H1 (cell line): ENCODE measurements around the gene SPHK1. TPM values are rescaled to one million over a fixed set of nuclear protein-coding genes. Genes with fewer than 3 reads are reported as not detected.

Experiments
- CTCF ChIA-PET: fragments of 300-600 bp; sonication (Branson Sonifier 250); formaldehyde crosslinking; loops from one replicate; lab custom pipeline; 2021; ENCODE audit not compliant: partially characterized antibody; lab: Charles Lee
- POLR2A ChIA-PET: fragments of 300-600 bp; sonication (Branson Sonifier 250); formaldehyde crosslinking; loops from one replicate; lab custom pipeline; 2021; ENCODE audit warnings: inconsistent platforms; ENCODE audit not compliant: partially characterized antibody; lab: Charles Lee
- DNase-seq, 2 experiments: peaks; one replicate each; pipeline versions ENCODE4 v3.0.0 to v3.0.0-alpha.2; 2010 to 2022; ENCODE audit warnings: low spot score in 2 of 2, low read depth in 1 of 2, mixed read lengths in 1 of 2
- FAIRE-seq: peaks from 2 replicates; lab custom pipeline; 2011; peaks lifted over from hg19 to GRCh38; lab: Jason Lieb, UNC
- H2AFZ ChIP-seq: 2 replicates; pipeline ENCODE4 v1.8.1; 2012; ENCODE audit warnings: low read length, inconsistent platforms
- H2AK5ac ChIP-seq: 2 replicates; pipeline ENCODE4 v1.6.1; 2013; ENCODE audit warnings: low read depth, low read length
- H2BK120ac ChIP-seq: replicated peaks from 2 replicates; pipeline ENCODE3; 2013; ENCODE audit warnings: low read depth, low read length, inconsistent platforms
- H2BK12ac ChIP-seq: 2 replicates; pipeline ENCODE4 v1.6.1; 2013; ENCODE audit warnings: low read depth, low read length
- H2BK15ac ChIP-seq: 2 replicates; pipeline ENCODE4 v1.6.1; 2013; ENCODE audit warnings: low read length
- H2BK20ac ChIP-seq: 2 replicates; pipeline ENCODE4 v1.6.1; 2013; ENCODE audit warnings: low read length
- H2BK5ac ChIP-seq: 2 replicates; pipeline ENCODE4 v1.6.1; 2013; ENCODE audit warnings: low read depth, low read length
- H3K14ac ChIP-seq: 2 replicates; pipeline ENCODE4 v1.6.1; 2013; ENCODE audit warnings: inconsistent platforms; ENCODE audit not compliant: insufficient read length
- H3K18ac ChIP-seq: 2 replicates; pipeline ENCODE4 v1.6.1; 2013; ENCODE audit warnings: low read length; ENCODE audit errors: extremely low read depth
- H3K23ac ChIP-seq: 2 replicates; pipeline ENCODE4 v1.6.1; 2013; ENCODE audit warnings: inconsistent platforms; ENCODE audit not compliant: insufficient read length
- H3K23me2 ChIP-seq: 2 replicates; pipeline ENCODE4 v1.6.1; 2013; ENCODE audit warnings: low read depth, low read length
- H3K27ac ChIP-seq: 2 replicates; pipeline ENCODE4 v1.6.1; 2011; ENCODE audit warnings: low read depth, low read length, inconsistent platforms
- H3K27me3 ChIP-seq, 4 experiments: replicated peaks in 1 of 4; 1 replicate in 1 of 4; 2 replicates in 3 of 4; pipeline versions ENCODE4 v1.6.1 to v1.8.1; 2011 to 2013; ENCODE audit warnings: low read length in 3 of 4, mild to moderate bottlenecking in 3 of 4, inconsistent platforms in 2 of 4, mixed read lengths in 2 of 4, moderate library complexity in 1 of 4; ENCODE audit not compliant: control insufficient read depth in 3 of 4, insufficient read depth in 3 of 4; ENCODE audit errors: extremely low read depth in 1 of 4
- H3K36me3 ChIP-seq, 4 experiments: 2 replicates each; pipeline versions ENCODE4 v1.6.1 to v1.8.1; 2011 to 2013; ENCODE audit warnings: mild to moderate bottlenecking in 4 of 4, low read length in 3 of 4, moderate library complexity in 2 of 4, control low read depth in 1 of 4, inconsistent platforms in 1 of 4; ENCODE audit not compliant: insufficient read depth in 4 of 4, control insufficient read depth in 2 of 4
- H3K4ac ChIP-seq: replicated peaks from 2 replicates; pipeline ENCODE3; 2013; ENCODE audit warnings: low read length, low read depth, mixed read lengths, inconsistent platforms; ENCODE audit not compliant: insufficient read length
- H3K4me1 ChIP-seq, 4 experiments: replicated peaks in 1 of 4; 1 replicate in 1 of 4; 2 replicates in 3 of 4; pipeline versions ENCODE4 v1.6.1 to v1.8.1; 2011 to 2013; ENCODE audit warnings: low read length in 3 of 4, inconsistent platforms in 2 of 4, mixed read lengths in 1 of 4; ENCODE audit not compliant: insufficient read depth in 4 of 4, control insufficient read depth in 3 of 4
- H3K4me2 ChIP-seq, 2 experiments: 2 replicates each; pipeline versions ENCODE4 v1.6.1 to v1.8.1; 2011 to 2013; ENCODE audit warnings: low read depth in 2 of 2, low read length in 2 of 2, control low read depth in 1 of 2, inconsistent platforms in 1 of 2, mild to moderate bottlenecking in 1 of 2; ENCODE audit not compliant: insufficient read depth in 1 of 2
- H3K4me3 ChIP-seq, 4 experiments: fragments of 200-600, 300-600 bp in 1 of 4; sonication (generic), shearing (Covaris generic), sonication (Bioruptor Twin) in 1 of 4; 2 replicates each; pipeline versions ENCODE4 v1.5.1 to v1.8.1; 2011 to 2016; ENCODE audit warnings: low read length in 4 of 4, low read depth in 3 of 4, control low read depth in 2 of 4, inconsistent platforms in 2 of 4, mild to moderate bottlenecking in 2 of 4, mixed read lengths in 1 of 4, moderate library complexity in 1 of 4; ENCODE audit not compliant: insufficient read depth in 2 of 4; ENCODE audit errors: extremely low read depth in 1 of 4
- H3K56ac ChIP-seq: replicated peaks from 2 replicates; pipeline ENCODE3; 2013; ENCODE audit warnings: low read depth, mild to moderate bottlenecking, mixed read lengths, low read length, inconsistent platforms; ENCODE audit not compliant: insufficient read length
- H3K79me1 ChIP-seq: 2 replicates; pipeline ENCODE4 v1.6.1; 2013; ENCODE audit warnings: low read depth, low read length, control low read depth
- H3K79me2 ChIP-seq, 2 experiments: 2 replicates each; pipeline versions ENCODE4 v1.6.1 to v1.8.1; 2012 to 2013; ENCODE audit warnings: low read length in 2 of 2, mild to moderate bottlenecking in 2 of 2, inconsistent platforms in 1 of 2; ENCODE audit not compliant: insufficient read depth in 2 of 2, control insufficient read depth in 1 of 2
- H3K9ac ChIP-seq, 4 experiments: replicated peaks in 1 of 4; 1 replicate in 1 of 4; 2 replicates in 3 of 4; pipeline versions ENCODE4 v1.6.1 to v1.8.1; 2011 to 2013; ENCODE audit warnings: low read depth in 3 of 4, low read length in 3 of 4, control low read depth in 2 of 4, mild to moderate bottlenecking in 2 of 4, moderate library complexity in 2 of 4, inconsistent platforms in 1 of 4; ENCODE audit errors: extremely low read depth in 1 of 4
- H3K9me3 ChIP-seq, 2 experiments: 2 replicates each; pipeline versions ENCODE4 v1.6.1 to v1.8.1; 2012 to 2013; ENCODE audit warnings: mild to moderate bottlenecking in 2 of 2, moderate library complexity in 2 of 2, control low read depth in 1 of 2, inconsistent platforms in 1 of 2, low read depth in 1 of 2, low read length in 1 of 2, mixed read lengths in 1 of 2; ENCODE audit not compliant: insufficient read depth in 2 of 2
- H4K20me1 ChIP-seq, 2 experiments: replicated peaks in 1 of 2; 2 replicates each; pipeline versions ENCODE3 to v1.8.1; 2011 to 2013; ENCODE audit warnings: inconsistent platforms in 2 of 2, low read length in 2 of 2, mild to moderate bottlenecking in 1 of 2; ENCODE audit not compliant: insufficient read depth in 2 of 2, control insufficient read depth in 1 of 2
- H4K5ac ChIP-seq: 2 replicates; pipeline ENCODE4 v1.6.1; 2013; ENCODE audit warnings: low read length, low read depth, mixed read lengths, inconsistent platforms; ENCODE audit not compliant: insufficient read length
- H4K8ac ChIP-seq: 2 replicates; pipeline ENCODE4 v1.8.0; 2013; ENCODE audit warnings: mild to moderate bottlenecking, moderate library complexity, low read length, inconsistent platforms; ENCODE audit not compliant: insufficient read depth; ENCODE audit errors: extremely low read depth
- H4K91ac ChIP-seq: replicated peaks from 2 replicates; pipeline ENCODE3; 2013; ENCODE audit warnings: low read length, mixed read lengths, inconsistent platforms; ENCODE audit not compliant: insufficient read length
- ASH2L ChIP-seq: fragments of 200-600, 300-600 bp; sonication (generic); IDR thresholded peaks from one replicate; pipeline ENCODE4 v1.7.1; 2017; ENCODE audit warnings: low read length
- BACH1 ChIP-seq: IDR thresholded peaks from 2 replicates; pipeline ENCODE4 v1.6.1; 2012; ENCODE audit warnings: low read length, improper control_type of control experiment
- CEBPB ChIP-seq: IDR thresholded peaks from 2 replicates; pipeline ENCODE4 v1.6.1; 2012; ENCODE audit warnings: low read depth, low read length
- SAP30 ChIP-seq: fragments of 300-600 bp; sonication (generic); IDR thresholded peaks from 2 replicates; pipeline ENCODE4 v1.7.1; 2012; ENCODE audit warnings: low read length, moderate library complexity, mild to moderate bottlenecking, inconsistent platforms; ENCODE audit not compliant: insufficient read depth, insufficient replicate concordance
- SIRT6 ChIP-seq: IDR thresholded peaks from one replicate; pipeline ENCODE4 v1.7.1; 2012; ENCODE audit warnings: low read length, inconsistent platforms
- WGBS, 2 experiments: shearing (Covaris generic) in 1 of 2; methylation state at CpG; one replicate each; pipeline versions ENCODE4 v1.1.6 to v1.1.7; 2013 to 2015; ENCODE audit warnings: low lambda C conversion rate in 2 of 2, mixed read lengths in 2 of 2, inconsistent platforms in 1 of 2, low coverage in 1 of 2, missing lambda C conversion rate in 1 of 2; ENCODE audit not compliant: insufficient replicate concordance in 2 of 2, insufficient coverage in 1 of 2, insufficient read length in 1 of 2; ENCODE audit errors: extremely low coverage in 1 of 2, missing lambda C conversion rate in 1 of 2; 5-methylcytosine and 5-hydroxymethylcytosine counted together
- polyA plus RNA-seq, 7 experiments: library from polyadenylated mRNA; depleted of rRNA in 3 of 7; stranded (reverse) in 5 of 7; unstranded in 2 of 7; fragments of >200 nt in 5 of 7; fragments of 200-250 nt in 2 of 7; gene quantifications; 1 replicate in 5 of 7; 2 replicates in 1 of 7; 4 replicates in 1 of 7; pipeline versions ENCODE4 v1.2.1 to v1.2.3, GENCODE V29; 2011 to 2013; ENCODE audit warnings: missing spikeins in 2 of 7, mixed read lengths in 2 of 7
- total RNA-seq: library from RNA; stranded (reverse); fragmentation: NEBNext Ultra II Directional; extraction: Animal tissue kit (Norgen Biotek cat#: 25700); gene quantifications from 2 replicates; pipeline ENCODE4 v1.2.1, GENCODE V29; 2021

SPHK1 gene
- total and polyA plus RNA-seq, 2 of the 8 experiments (the other 6 are each of a cell fraction or from before 2014, with no cell fraction given): 2.4 TPM

- Histone ChIP-seq H2AK5ac (no peak overlapping the region), H3K4me3 (no peak overlapping the region), H3K23me2 (no peaks in the 10 kb centered on the region), H3K4ac (no peak overlapping the region), H3K79me1 (peaks cover 27% of the 10 kb centered on the region), H2BK120ac (no peak overlapping the region), H3K23ac (no peak overlapping the region), H3K9me3 (no peaks in the 10 kb centered on the region), H3K18ac (no peak overlapping the region), H3K56ac (no peak overlapping the region), H4K8ac (no peak overlapping the region), H3K79me2 (peaks cover 10 to 84% of the 10 kb centered on the region in 2 experiments), H3K14ac (no peak overlapping the region), H2BK20ac (no peak overlapping the region), H3K4me1 (peaks cover 0 to 8% (median 5%) of the 10 kb centered on the region in 4 experiments; a peak in 6 of 7 replicates), H3K36me3 (no peaks in the 10 kb centered on the region), H3K27me3 (no peaks in the 10 kb centered on the region), H2BK12ac (no peak overlapping the region), H3K27ac (no peak overlapping the region), H2BK5ac (no peak overlapping the region), H2AFZ (no peak overlapping the region), H2BK15ac (no peak overlapping the region), H3K4me2 (no peak overlapping the region), H3K9ac (no peak overlapping the region), H4K91ac (no peak overlapping the region), H4K20me1 (peaks cover 11 to 19% of the 10 kb centered on the region in 2 experiments), H4K5ac (no peak overlapping the region)
- TF ChIP-seq ASH2L (no peak), CEBPB (no peak), BACH1 (no peak), SIRT6 (no peak), SAP30 (no peak)
- WGBS, 2 experiments: 99% methylated on average over 6 of the region's 6 CpGs; no CpG with 5 or more reads in 1 of the 2 experiments
- CTCF ChIA-PET: interaction anchor here (1.0 to 2.5 kb wide), 5 partner anchors 9 to 123 kb away, joined by 4 to 14 read pairs (median 10); no protein-coding TSS in a partner anchor
- POLR2A ChIA-PET: no interaction called here
- FAIRE-seq: no peak
- no peak for DNase-seq
These were observed 38.5 kb downstream of the SPHK1 start for GRCh38 chr17:76422860-76423259.
